Cardiac muscle cell (in vitro differentiated cells and primary cell): ENCODE measurements around the gene MTMR6. TPM values are rescaled to one million over a fixed set of nuclear protein-coding genes. Genes with fewer than 3 reads are reported as not detected.

Source experiments
- polyA plus RNA-seq: library from polyadenylated mRNA; unstranded; fragments of >200 nt; fragmentation: Nextera tagmentation; extraction: Ambion mirVana; gene quantifications from 2 replicates; pipeline ENCODE4 v1.2.1, GENCODE V29; 2016
- total RNA-seq: library from RNA; depleted of rRNA; stranded (reverse); fragments of >200 nt; gene quantifications from 2 replicates; pipeline ENCODE4 v1.2.3, GENCODE V29; 2016

Gene MTMR6
- total and polyA plus RNA-seq, 2 experiments from 2014 or later, result 7.8 to 12.0 TPM

Other genes with a start within 250 kb of the MTMR6 start
- gene PABPC3, start 191.4 kb downstream of the MTMR6 start, total RNA-seq, result 0.04 TPM in 1 of 2 replicates, not detected in the other
- 0.06 TPM in 1 of 2 replicates, not detected in the other for gene PABPC3, start 191.4 kb downstream of the MTMR6 start, polyA plus RNA-seq
- under 0.01 and 0.09 TPM in 2 replicates for gene AMER2, start 115.2 kb downstream of the MTMR6 start, total RNA-seq
- gene AMER2, start 115.2 kb downstream of the MTMR6 start, polyA plus RNA-seq, result 0.15 TPM in 1 of 2 replicates, not detected in the other
- gene NUP58, start 14.1 kb upstream of the MTMR6 start, total RNA-seq, result 54.0 and 117 TPM in 2 replicates
- 28.1 and 36.5 TPM in 2 replicates for gene NUP58, start 14.1 kb upstream of the MTMR6 start, polyA plus RNA-seq
- gene ATP8A2, start 84.5 kb upstream of the MTMR6 start, total RNA-seq, result 0.86 and 1.6 TPM in 2 replicates
- gene ATP8A2, start 84.5 kb upstream of the MTMR6 start, polyA plus RNA-seq, result 0.31 and 0.89 TPM in 2 replicates